ACC112 (cell line): Measurements from ENCODE around the gene CELSR1.

Experiments
- H2AFZ ChIP-seq: fragments of 200-600 bp; sonication (generic); one replicate; pipeline ENCODE4 v1.6.0; 2017; ENCODE audit warnings: antibody characterized with exemption, low read length; ENCODE audit not compliant: unreplicated experiment
- H3K27ac ChIP-seq: fragments of 200-600 bp; sonication (generic); 2 replicates; pipeline ENCODE4 v1.5.1; 2014; ENCODE audit warnings: low read depth, mild to moderate bottlenecking, antibody characterized with exemption, low read length, moderate library complexity
- H3K27me3 ChIP-seq: fragments of 200-600 bp; sonication (generic); 2 replicates; pipeline ENCODE4 v1.6.1; 2014; ENCODE audit warnings: mild to moderate bottlenecking, antibody characterized with exemption, low read length, moderate library complexity, mixed read lengths; ENCODE audit not compliant: insufficient read depth
- H3K36me3 ChIP-seq: fragments of 200-600 bp; sonication (generic); 2 replicates; pipeline ENCODE4 v1.6.1; 2016; ENCODE audit warnings: mild to moderate bottlenecking, antibody characterized with exemption, low read length, moderate library complexity, mixed read lengths; ENCODE audit not compliant: insufficient read depth
- H3K4me1 ChIP-seq: fragments of 200-600 bp; sonication (generic); one replicate; pipeline ENCODE4 v1.6.1; 2016; ENCODE audit warnings: low read length, mixed read lengths; ENCODE audit not compliant: insufficient read depth, unreplicated experiment, control insufficient read depth
- H3K4me3 ChIP-seq: fragments of 200-600 bp; sonication (generic); 2 replicates; pipeline ENCODE4 v1.5.1; 2014; ENCODE audit warnings: mild to moderate bottlenecking, low read depth, low read length
- H3K79me2 ChIP-seq: fragments of 200-600 bp; sonication (generic); one replicate; pipeline ENCODE4 v1.6.0; 2016; ENCODE audit warnings: low read length; ENCODE audit not compliant: control insufficient read depth, unreplicated experiment, insufficient read depth

CELSR1 gene

DNA sequence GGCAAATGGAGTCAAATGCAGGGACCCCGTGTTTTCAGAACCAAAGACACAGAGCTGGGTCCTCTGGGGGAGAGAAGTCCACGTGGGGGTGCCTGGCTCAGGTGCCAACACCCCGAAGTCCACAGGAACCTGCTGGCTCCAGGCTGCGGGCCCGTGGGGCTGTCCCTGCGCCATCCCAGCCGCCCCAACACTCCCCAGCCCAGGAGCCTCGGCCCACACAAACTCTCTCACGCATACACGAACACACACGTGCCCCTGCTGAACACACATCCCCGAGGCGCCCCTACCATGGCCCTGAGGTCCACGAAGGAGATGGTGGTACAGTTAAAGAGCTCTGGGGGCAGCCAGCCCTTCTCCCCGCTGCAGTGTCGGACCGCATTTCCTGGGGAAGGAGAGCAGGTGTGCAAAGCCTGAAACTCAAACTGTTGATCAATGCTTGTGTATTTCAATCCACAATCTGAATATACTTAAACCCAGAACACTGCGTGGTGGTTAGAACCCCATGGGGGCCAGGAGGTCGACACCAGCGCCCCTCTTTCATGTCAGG is 147.2 kb downstream of the CELSR1 start:
- peak overlapping the region; percentile 73 for H3K4me3 ChIP-seq
- H3K36me3 ChIP-seq = no peaks in the 10 kb centered on the region
- H3K79me2 ChIP-seq = no peaks in the 10 kb centered on the region
- no peaks in the 10 kb centered on the region for H3K27me3 ChIP-seq
- H3K27ac ChIP-seq = no peak overlapping the region
- no peaks in the 10 kb centered on the region for H3K4me1 ChIP-seq
- H2AFZ ChIP-seq = peak overlapping the region; percentile 14

DNA sequence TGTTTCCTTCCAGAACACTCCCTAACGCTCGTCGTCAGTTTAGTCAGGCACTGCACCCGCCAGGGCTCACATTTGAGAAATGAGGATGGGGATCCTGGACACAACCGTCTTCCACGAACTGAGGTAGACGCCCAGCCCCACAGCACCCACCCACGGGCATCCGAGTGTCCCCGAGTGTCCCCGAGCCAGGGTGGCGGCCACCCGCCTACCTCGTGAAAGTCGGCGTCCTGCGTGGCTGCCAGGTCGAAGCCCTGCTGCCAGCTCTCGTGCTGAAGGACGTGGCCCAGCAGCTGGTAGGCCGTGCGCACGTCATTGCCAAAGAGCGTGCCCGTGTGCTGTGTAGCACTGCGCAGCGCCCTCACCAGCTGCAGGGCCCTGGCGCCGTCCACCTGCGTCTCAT is 148.3 kb downstream of the CELSR1 start:
- Histone ChIP-seq H3K27ac (no peak overlapping the region), H2AFZ (no peak overlapping the region), H3K4me1 (no peaks in the 10 kb centered on the region), H3K79me2 (no peaks in the 10 kb centered on the region), H3K4me3 (no peak overlapping the region), H3K27me3 (no peaks in the 10 kb centered on the region), H3K36me3 (no peaks in the 10 kb centered on the region)

- H3K27me3 ChIP-seq = no peaks in the 10 kb centered on the region
- H3K36me3 ChIP-seq = no peaks in the 10 kb centered on the region
- H3K4me3 ChIP-seq = no peak overlapping the region
- no peaks in the 10 kb centered on the region for H3K79me2 ChIP-seq
- H3K27ac ChIP-seq = no peak overlapping the region
- H3K4me1 ChIP-seq = no peaks in the 10 kb centered on the region
- no peak overlapping the region for H2AFZ ChIP-seq
Measured at GRCh38 chr22:46388647-46389046, 148.8 kb downstream of the CELSR1 start.

GRCh38 chr22:46387748-46388147 is 149.7 kb downstream of the CELSR1 start:
- Histone ChIP-seq H3K4me3 (no peak overlapping the region), H3K4me1 (no peaks in the 10 kb centered on the region), H2AFZ (no peak overlapping the region), H3K27ac (no peak overlapping the region), H3K79me2 (no peaks in the 10 kb centered on the region), H3K36me3 (no peaks in the 10 kb centered on the region), H3K27me3 (no peaks in the 10 kb centered on the region)

DNA sequence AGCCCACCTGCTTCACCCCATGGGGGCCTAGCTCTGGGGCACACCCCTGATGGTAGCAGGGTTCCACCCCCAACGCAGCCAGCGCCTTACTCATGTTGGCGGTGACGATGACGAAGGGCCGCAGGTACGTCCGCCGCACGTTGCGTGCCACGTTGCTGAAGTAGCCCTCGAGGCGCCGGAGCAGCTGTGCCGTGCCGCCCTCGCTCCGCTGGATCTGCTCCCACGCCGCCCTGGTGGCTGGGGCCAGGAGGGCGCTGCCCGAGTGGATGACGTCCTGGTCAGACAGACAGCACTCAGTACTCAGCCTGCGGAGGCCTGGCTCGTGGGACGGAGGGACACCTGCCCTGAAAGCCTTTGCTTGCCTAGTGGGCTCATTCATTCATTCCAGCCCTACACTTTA is 151.1 kb downstream of the CELSR1 start:
- no peak overlapping the region for H3K27ac ChIP-seq
- H2AFZ ChIP-seq = no peak overlapping the region
- no peaks in the 10 kb centered on the region for H3K79me2 ChIP-seq
- H3K4me1 ChIP-seq = no peaks in the 10 kb centered on the region
- H3K4me3 ChIP-seq = no peak overlapping the region
- H3K36me3 ChIP-seq = no peaks in the 10 kb centered on the region
- no peaks in the 10 kb centered on the region for H3K27me3 ChIP-seq

- Histone ChIP-seq H3K4me1 (peaks cover 4% of the 10 kb centered on the region), H3K27ac (no peak overlapping the region), H3K4me3 (no peak overlapping the region), H2AFZ (no peak overlapping the region), H3K27me3 (no peaks in the 10 kb centered on the region; the same call in 1 of the 2 replicates), H3K79me2 (no peaks in the 10 kb centered on the region), H3K36me3 (no peaks in the 10 kb centered on the region)
Measured at GRCh38 chr22:46382524-46382923, 154.9 kb downstream of the CELSR1 start.

- Histone ChIP-seq H3K4me3 (no peak overlapping the region), H3K4me1 (peaks cover 4% of the 10 kb centered on the region), H3K27me3 (no peaks in the 10 kb centered on the region; the same call in 1 of the 2 replicates), H3K36me3 (no peaks in the 10 kb centered on the region), H3K27ac (no peak overlapping the region), H2AFZ (no peak overlapping the region), H3K79me2 (no peaks in the 10 kb centered on the region)
Measured at GRCh38 chr22:46381731-46382130, 155.7 kb downstream of the CELSR1 start.

- Histone ChIP-seq H3K4me3 (no peak overlapping the region), H3K27me3 (no peaks in the 10 kb centered on the region; the same call in 1 of the 2 replicates), H3K36me3 (no peaks in the 10 kb centered on the region), H3K27ac (no peak overlapping the region), H3K4me1 (peaks cover 4% of the 10 kb centered on the region), H2AFZ (no peak overlapping the region), H3K79me2 (no peaks in the 10 kb centered on the region)
Measured at GRCh38 chr22:46381142-46381541, 156.3 kb downstream of the CELSR1 start.

DNA sequence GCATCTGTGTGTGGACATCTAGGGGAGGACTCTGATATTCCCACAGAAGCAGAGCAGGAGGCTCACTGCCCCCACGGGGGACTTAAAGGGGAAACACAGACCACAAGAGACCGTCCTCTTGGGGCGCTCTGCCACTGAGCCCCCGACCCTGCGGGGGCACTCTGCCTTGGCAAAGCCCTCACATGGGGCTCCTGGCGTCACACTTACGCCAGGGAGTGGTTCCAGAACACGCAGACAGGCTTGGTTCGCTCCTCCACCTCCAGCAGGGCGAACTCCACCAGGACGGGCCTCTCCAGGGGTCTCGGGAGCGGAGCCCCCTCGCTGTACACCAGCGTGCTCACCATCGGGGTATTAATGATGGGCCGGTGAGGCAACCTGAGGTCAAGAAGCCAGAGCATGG is 156.8 kb downstream of the CELSR1 start:
- Histone ChIP-seq H2AFZ (no peak overlapping the region), H3K4me3 (no peak overlapping the region), H3K27me3 (no peaks in the 10 kb centered on the region; the same call in 1 of the 2 replicates), H3K27ac (no peak overlapping the region), H3K79me2 (no peaks in the 10 kb centered on the region), H3K36me3 (no peaks in the 10 kb centered on the region), H3K4me1 (peaks cover 4% of the 10 kb centered on the region)

GRCh38 chr22:46380069-46380468 is 157.4 kb downstream of the CELSR1 start:
- H3K4me3 ChIP-seq = no peak overlapping the region
- no peaks in the 10 kb centered on the region; the same call in 1 of the 2 replicates for H3K27me3 ChIP-seq
- H3K36me3 ChIP-seq = no peaks in the 10 kb centered on the region
- H3K4me1 ChIP-seq = peaks cover 4% of the 10 kb centered on the region
- no peak overlapping the region for H3K27ac ChIP-seq
- no peak overlapping the region for H2AFZ ChIP-seq
- H3K79me2 ChIP-seq = no peaks in the 10 kb centered on the region

- Histone ChIP-seq H3K27ac (no peak overlapping the region), H3K27me3 (no peaks in the 10 kb centered on the region; the same call in 1 of the 2 replicates), H3K4me3 (no peak overlapping the region), H3K4me1 (peaks cover 4% of the 10 kb centered on the region), H3K36me3 (no peaks in the 10 kb centered on the region), H2AFZ (no peak overlapping the region), H3K79me2 (no peaks in the 10 kb centered on the region)
Measured at GRCh38 chr22:46379066-46379930, 158.1 kb downstream of the CELSR1 start.
